ENCODE data around the gene NELL1. TPM values are rescaled to one million over a fixed set of nuclear protein-coding genes. Genes with fewer than 3 reads are reported as not detected.
A peak's percentile ranks its signal among the peaks of the same experiment; 100 is the strongest.

NELL1 gene
- total RNA-seq, 2 donors from 2014 or later = 0.09 to 0.11 TPM

DNA sequence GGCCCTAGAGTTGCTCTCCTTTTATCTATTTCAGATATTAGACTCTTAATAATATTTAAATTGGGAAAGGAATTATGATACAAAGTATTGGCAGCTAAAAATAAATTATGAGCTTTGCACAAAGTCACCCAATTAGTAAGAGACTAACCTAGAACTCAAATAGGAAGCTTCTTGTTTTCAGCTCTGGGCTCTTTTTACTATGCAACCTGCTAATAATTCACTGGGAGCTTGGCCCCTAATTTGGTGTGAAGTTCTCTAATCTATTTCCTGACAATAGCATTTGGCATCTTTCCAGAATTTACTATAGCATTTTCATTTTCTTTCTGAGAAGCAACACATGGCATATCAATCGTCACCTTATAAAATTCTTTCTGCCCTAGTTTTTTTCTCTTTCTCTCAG, 795.8 kb downstream of the NELL1 start:
- no peak overlapping the region for H3K4me3 ChIP-seq (ENCODE audit: low read length)
- H3K4me3 Mint-ChIP-seq = no peak overlapping the region
- H3K9me3 ChIP-seq (ENCODE audit: control insufficient read depth, low read length) = no peaks in the 10 kb centered on the region
- no peak overlapping the region for H3K9ac ChIP-seq (ENCODE audit: extremely low read depth, low read length, poor library complexity, severe bottlenecking)
- no peaks in the 10 kb centered on the region for H3K9me3 Mint-ChIP-seq
- H3K27ac ChIP-seq (ENCODE audit: low read depth, low read length) = peak overlapping the region; percentile 26
- H3K4me1 ChIP-seq (ENCODE audit: control insufficient read depth, insufficient read depth, low read length) = peaks cover 13% of the 10 kb centered on the region
- 83 to 97% methylated on average over 1 of the region's 1 CpG for WGBS, 2 experiments (ENCODE audit: insufficient coverage in 1 of 2, insufficient read length in 1 of 2)
- no peak for DNase-seq
- no peaks in the 10 kb centered on the region for H3K27me3 Mint-ChIP-seq (ENCODE audit: insufficient read depth)
- no peaks in the 10 kb centered on the region for H3K36me3 Mint-ChIP-seq (ENCODE audit: low read depth)
- no peaks in the 10 kb centered on the region for H3K27me3 ChIP-seq (ENCODE audit: control insufficient read depth, insufficient read depth, low read length, poor library complexity, severe bottlenecking)
- TF ChIP-seq CTCF (conservative IDR thresholded peaks at IDR 0.05) = no peak
- no peak overlapping the region for H3K27ac Mint-ChIP-seq
- H3K4me1 Mint-ChIP-seq = peaks cover 20% of the 10 kb centered on the region
- no peaks in the 10 kb centered on the region for H3K36me3 ChIP-seq (ENCODE audit: control insufficient read depth, insufficient read depth, low read length)

DNA sequence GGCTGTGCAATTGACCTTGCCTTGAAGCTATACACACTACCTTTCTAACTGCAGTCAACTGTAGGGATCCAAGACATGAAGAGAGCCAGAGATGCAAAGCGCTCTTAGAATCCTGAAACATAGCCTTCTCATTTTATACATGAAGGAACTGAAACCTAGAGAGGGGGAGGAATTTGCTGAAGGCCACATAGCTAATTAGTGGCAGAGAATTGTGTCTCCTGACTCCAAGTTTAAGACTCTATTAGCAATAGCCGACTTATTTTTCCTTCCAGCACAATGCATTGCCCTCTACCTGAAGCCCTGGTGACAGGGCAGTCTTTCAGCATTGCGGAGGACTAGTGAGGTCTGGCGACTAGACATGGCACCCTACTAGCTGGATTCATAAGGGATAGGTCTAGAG, 796.5 kb downstream of the NELL1 start:
- H3K4me1 Mint-ChIP-seq = peaks cover 20% of the 10 kb centered on the region
- H3K9me3 Mint-ChIP-seq = no peaks in the 10 kb centered on the region
- H3K36me3 Mint-ChIP-seq (ENCODE audit: low read depth) = no peaks in the 10 kb centered on the region
- Histone ChIP-seq H3K4me1 (ENCODE audit: control insufficient read depth, insufficient read depth, low read length) (peaks cover 13% of the 10 kb centered on the region), H3K9ac (ENCODE audit: extremely low read depth, low read length, poor library complexity, severe bottlenecking) (no peak overlapping the region), H3K36me3 (ENCODE audit: control insufficient read depth, insufficient read depth, low read length) (no peaks in the 10 kb centered on the region), H3K27me3 (ENCODE audit: control insufficient read depth, insufficient read depth, low read length, poor library complexity, severe bottlenecking) (no peaks in the 10 kb centered on the region), H3K27ac (ENCODE audit: low read depth, low read length) (no peak overlapping the region), H3K4me3 (ENCODE audit: low read length) (no peak overlapping the region), H3K9me3 (ENCODE audit: control insufficient read depth, low read length) (no peaks in the 10 kb centered on the region)
- no peak overlapping the region for H3K4me3 Mint-ChIP-seq
- no peak overlapping the region for H3K27ac Mint-ChIP-seq
- no peak for TF ChIP-seq CTCF (conservative IDR thresholded peaks at IDR 0.05)
- H3K27me3 Mint-ChIP-seq (ENCODE audit: insufficient read depth) = no peaks in the 10 kb centered on the region
- 95 to 100% methylated on average over 1 to 4 of the region's 4 CpGs for WGBS, 2 experiments (ENCODE audit: insufficient coverage in 1 of 2, insufficient read length in 1 of 2)
- no peak for DNase-seq

GRCh38 chr11:21470521-21470920, 801.1 kb downstream of the NELL1 start:
- DNase-seq = no peak
- Histone ChIP-seq H3K4me3 (ENCODE audit: low read length) (no peak overlapping the region), H3K4me1 (ENCODE audit: control insufficient read depth, insufficient read depth, low read length) (peaks cover 6% of the 10 kb centered on the region), H3K27me3 (ENCODE audit: control insufficient read depth, insufficient read depth, low read length, poor library complexity, severe bottlenecking) (no peaks in the 10 kb centered on the region), H3K9ac (ENCODE audit: extremely low read depth, low read length, poor library complexity, severe bottlenecking) (no peak overlapping the region), H3K36me3 (ENCODE audit: control insufficient read depth, insufficient read depth, low read length) (no peaks in the 10 kb centered on the region), H3K9me3 (ENCODE audit: control insufficient read depth, low read length) (no peaks in the 10 kb centered on the region), H3K27ac (ENCODE audit: low read depth, low read length) (no peak overlapping the region)
- no peak for TF ChIP-seq CTCF (conservative IDR thresholded peaks at IDR 0.05)
- Mint-ChIP-seq H3K4me3 (no peak overlapping the region), H3K4me1 (peaks cover 15% of the 10 kb centered on the region), H3K9me3 (no peaks in the 10 kb centered on the region), H3K27ac (no peak overlapping the region), H3K27me3 (ENCODE audit: insufficient read depth) (no peaks in the 10 kb centered on the region), H3K36me3 (ENCODE audit: low read depth) (no peaks in the 10 kb centered on the region)
